SU-DHL-6 (cell line): ENCODE results near the gene HNF4A.
"Not testable (repeated sequence)": the region's sequence is repeated elsewhere in the genome, so short reads cannot be mapped to it uniquely, and the experiment has no call there.

ENCODE experiments used
- H2AFZ ChIP-seq: fragments of 200-600 bp; sonication (generic); 2 replicates; pipeline ENCODE4 v1.6.1; 2014; ENCODE audit warnings: low read depth, mild to moderate bottlenecking, moderate library complexity, mixed read lengths, antibody characterized with exemption, low read length; ENCODE audit not compliant: severe bottlenecking
- H3F3A ChIP-seq: fragments of 200-600 bp; shearing (Covaris generic); 2 replicates; pipeline ENCODE4 v1.6.0; 2016; ENCODE audit warnings: antibody characterized with exemption, mild to moderate bottlenecking; ENCODE audit not compliant: insufficient read depth
- H3K27ac ChIP-seq: fragments of 200-600 bp; sonication (generic); 2 replicates; pipeline ENCODE4 v1.5.1; 2016; ENCODE audit warnings: low read depth, mild to moderate bottlenecking, low read length, moderate library complexity, mixed read lengths
- H3K27me3 ChIP-seq: fragments of 200-600 bp; sonication (generic), shearing (Covaris generic); 2 replicates; pipeline ENCODE4 v1.6.0; 2014; ENCODE audit warnings: mild to moderate bottlenecking, low read length
- H3K36me3 ChIP-seq: fragments of 200-600 bp; sonication (generic); 2 replicates; pipeline ENCODE4 v1.6.1; 2014; ENCODE audit warnings: mild to moderate bottlenecking, low read length, mixed read lengths
- H3K4me2 ChIP-seq: fragments of 300-600, 200-600 bp; shearing (Covaris generic), sonication (generic); 2 replicates; pipeline ENCODE4 v1.6.0; 2014; ENCODE audit warnings: low read length, low read depth, mild to moderate bottlenecking; ENCODE audit not compliant: poor library complexity, severe bottlenecking
- H3K4me3 ChIP-seq: fragments of 200-600 bp; sonication (generic); 2 replicates; pipeline ENCODE4 v1.5.1; 2014; ENCODE audit warnings: antibody characterized with exemption, low read length, mild to moderate bottlenecking, mixed read lengths; ENCODE audit not compliant: insufficient read depth, poor library complexity, severe bottlenecking
- H3K79me2 ChIP-seq: fragments of 200-600 bp; sonication (generic); 2 replicates; pipeline ENCODE4 v1.6.1; 2014; ENCODE audit warnings: mild to moderate bottlenecking, low read length, moderate library complexity; ENCODE audit not compliant: insufficient read depth
- H3K9ac ChIP-seq: fragments of 200-600 bp; sonication (generic); 2 replicates; pipeline ENCODE4 v1.7.0; 2014; ENCODE audit warnings: mild to moderate bottlenecking, low read length
- H3K9me2 ChIP-seq: fragments of 200-600 bp; sonication (generic); replicated peaks from 2 replicates; pipeline ENCODE4 v1.6.1; 2014; ENCODE audit warnings: low read length; ENCODE audit not compliant: insufficient read depth
- H3K9me3 ChIP-seq: fragments of 200-600 bp; sonication (generic); 2 replicates; pipeline ENCODE4 v1.6.1; 2014; ENCODE audit warnings: low read length, mixed read lengths; ENCODE audit not compliant: insufficient read depth
- H4K20me1 ChIP-seq: fragments of 200-600 bp; sonication (generic); 2 replicates; pipeline ENCODE4 v1.6.1; 2014; ENCODE audit warnings: low read depth, mild to moderate bottlenecking, antibody characterized with exemption, low read length, moderate library complexity, mixed read lengths
- CTCF ChIP-seq: fragments of 200-600 bp; sonication (generic); IDR thresholded peaks from one replicate; pipeline ENCODE4 v1.5.1; 2017; ENCODE audit warnings: antibody characterized with exemption, mild to moderate bottlenecking, low read length, moderate library complexity; ENCODE audit not compliant: insufficient read depth, poor library complexity, severe bottlenecking
- EZH2phosphoT487 ChIP-seq: fragments of 200-600 bp; sonication (generic), shearing (Covaris generic); conservative IDR thresholded peaks from 2 replicates; pipeline ENCODE4 v1.6.1; 2018; ENCODE audit warnings: mild to moderate bottlenecking, antibody characterized with exemption, low read length, moderate library complexity, mixed read lengths

Gene HNF4A

DNA sequence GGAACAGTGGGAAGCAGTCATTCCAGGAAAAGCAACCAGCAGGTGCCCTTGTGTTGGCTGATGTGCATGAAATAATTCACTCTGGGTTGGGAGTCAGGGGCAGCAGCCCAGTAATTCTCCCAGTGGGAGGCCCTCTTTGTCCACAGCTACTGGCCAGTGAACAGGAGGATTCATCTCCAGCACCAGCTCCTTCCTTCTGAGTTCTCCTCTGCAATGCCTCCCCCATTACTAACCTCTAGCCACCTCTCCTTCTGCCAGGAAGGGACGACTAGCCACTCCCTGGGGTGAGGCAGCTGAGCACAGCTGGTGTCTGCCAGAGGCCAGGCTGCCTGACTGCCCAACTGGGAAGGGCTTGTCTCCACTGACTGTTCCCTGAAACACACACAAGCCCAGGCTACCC, 31.2 kb upstream of the HNF4A start:
- Histone ChIP-seq H3K4me3 (no peak overlapping the region), H3K36me3 (no peaks in the 10 kb centered on the region), H4K20me1 (no peaks in the 10 kb centered on the region), H2AFZ (no peak overlapping the region), H3K9me3 (no peaks in the 10 kb centered on the region), H3K27ac (no peak overlapping the region), H3K9me2 (no peaks in the 10 kb centered on the region), H3K79me2 (no peaks in the 10 kb centered on the region), H3K9ac (no peak overlapping the region), H3K27me3 (no peaks in the 10 kb centered on the region), H3F3A (no peaks in the 10 kb centered on the region), H3K4me2 (no peak overlapping the region)
- TF ChIP-seq CTCF = no peak
- no peak for TF ChIP-seq EZH2phosphoT487

DNA sequence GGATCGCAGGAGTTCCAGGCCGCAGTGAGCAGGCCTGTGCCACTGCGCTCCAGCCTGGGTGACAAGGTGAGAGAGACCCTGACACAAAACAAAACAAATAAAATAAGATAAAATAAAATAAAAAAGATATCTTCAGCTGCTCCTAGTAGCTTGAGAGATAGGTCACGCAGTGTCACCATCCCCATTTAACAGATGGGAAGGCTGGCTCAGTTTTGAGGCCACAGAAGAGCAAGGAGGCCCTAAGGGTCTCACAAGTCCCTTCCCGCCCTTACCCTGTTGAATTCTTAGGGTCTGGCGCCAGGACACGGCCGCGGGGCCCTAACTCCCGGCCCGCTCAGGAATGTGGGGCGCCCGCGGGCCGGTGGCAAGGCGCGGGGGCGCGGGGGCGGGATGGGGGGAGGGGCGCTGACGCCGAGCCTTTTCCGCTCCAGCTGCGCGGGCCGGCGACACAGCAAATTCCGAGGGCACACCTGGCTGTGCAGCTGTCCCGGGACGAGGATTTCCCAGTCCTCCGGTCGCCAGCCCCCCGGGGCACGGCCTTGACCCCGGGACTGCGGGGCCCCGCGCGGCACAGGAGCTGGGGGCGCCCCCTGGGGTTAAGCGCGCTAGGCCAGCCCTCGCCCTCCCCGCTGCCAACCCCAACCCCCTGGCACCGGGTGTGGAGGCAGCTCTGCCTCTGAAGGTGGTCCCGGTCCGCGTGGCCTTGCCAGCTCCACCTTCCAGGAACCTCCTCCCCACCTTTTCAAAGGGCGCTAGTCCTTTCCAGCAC, 28.9 kb upstream of the HNF4A start:
- Histone ChIP-seq H3K4me3 (no peak overlapping the region), H3K9me2 (no peaks in the 10 kb centered on the region), H3K27me3 (no peaks in the 10 kb centered on the region), H3K36me3 (no peaks in the 10 kb centered on the region), H3K4me2 (no peak overlapping the region), H3K79me2 (no peaks in the 10 kb centered on the region), H3K9me3 (no peaks in the 10 kb centered on the region), H3F3A (no peaks in the 10 kb centered on the region), H3K27ac (no peak overlapping the region), H4K20me1 (no peaks in the 10 kb centered on the region), H3K9ac (no peak overlapping the region), H2AFZ (no peak overlapping the region)
- TF ChIP-seq EZH2phosphoT487 = no peak
- TF ChIP-seq CTCF = no peak

DNA sequence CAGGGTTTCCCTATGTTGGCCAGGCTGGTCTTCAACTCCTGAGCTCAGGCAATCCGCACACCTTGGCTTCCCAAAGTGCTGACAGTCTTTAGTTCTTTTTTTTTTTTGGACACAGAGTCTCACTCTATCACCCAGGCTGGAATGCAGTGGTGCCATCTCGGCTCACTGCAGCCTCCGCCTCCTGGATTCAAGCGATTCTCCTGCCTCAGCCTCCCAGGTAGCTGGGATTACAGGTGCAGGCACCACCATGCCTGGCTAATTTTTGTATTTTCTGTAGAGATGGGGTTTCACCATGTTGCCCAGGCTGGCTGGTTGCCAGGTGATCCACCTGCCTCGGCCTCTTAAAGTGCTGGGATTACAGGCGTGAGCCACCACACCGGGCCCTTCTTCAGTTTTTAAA, 27.8 kb upstream of the HNF4A start:
- not testable (repeated sequence) for H3K79me2 ChIP-seq, H3K27ac ChIP-seq, H3K4me3 ChIP-seq, H2AFZ ChIP-seq, H3K9ac ChIP-seq, H3K9me3 ChIP-seq, H4K20me1 ChIP-seq, H3F3A ChIP-seq, H3K4me2 ChIP-seq, H3K36me3 ChIP-seq, H3K9me2 ChIP-seq, H3K27me3 ChIP-seq

DNA sequence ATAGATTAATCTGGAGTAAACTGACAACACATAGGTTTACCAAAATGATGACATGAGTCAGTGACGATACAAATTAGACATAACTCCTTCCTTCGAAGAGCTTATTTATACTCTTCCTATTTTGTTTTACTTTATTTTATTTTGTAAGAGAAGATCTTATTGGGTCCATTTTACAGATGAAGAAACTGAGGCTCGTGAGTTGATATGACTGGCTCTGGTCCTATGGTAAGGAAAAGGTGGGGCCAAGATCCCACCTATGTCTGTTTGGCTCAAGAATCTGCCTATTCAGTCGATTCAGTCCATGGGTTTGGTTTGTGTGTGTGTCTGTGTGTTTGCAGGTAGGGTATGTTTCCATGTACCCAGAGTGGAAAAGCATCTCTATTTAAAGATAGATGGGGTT, 27.1 kb upstream of the HNF4A start:
- no peak overlapping the region for H3K4me3 ChIP-seq

More for the DNA sequence above, 27.1 kb upstream of the HNF4A start:
- H4K20me1 ChIP-seq = no peaks in the 10 kb centered on the region
- H3K79me2 ChIP-seq = no peaks in the 10 kb centered on the region
- H3K9me2 ChIP-seq = no peaks in the 10 kb centered on the region
- H3K27ac ChIP-seq = no peak overlapping the region
- no peak for TF ChIP-seq EZH2phosphoT487
- no peak for TF ChIP-seq CTCF
- H3K27me3 ChIP-seq = no peaks in the 10 kb centered on the region
- H3K36me3 ChIP-seq = no peaks in the 10 kb centered on the region
- H2AFZ ChIP-seq = no peak overlapping the region
- H3K9ac ChIP-seq = no peak overlapping the region
- no peak overlapping the region for H3K4me2 ChIP-seq
- no peaks in the 10 kb centered on the region for H3K9me3 ChIP-seq
- H3F3A ChIP-seq = no peaks in the 10 kb centered on the region
